Heart left ventricle (tissue), 16 donors: ENCODE measurements around the gene PALS1. TPM values are rescaled to one million over a fixed set of nuclear protein-coding genes. Genes with fewer than 3 reads are reported as not detected.
A peak's percentile ranks its signal among the peaks of the same experiment; 100 is the strongest.

ENCODE experiments used
- ATAC-seq, 4 donors: fragments of 200-7000 bp; cut with Tn5 transposase; one replicate each; pipeline ENCODE4 v1.9.1; 2020 to 2022; ENCODE audit warnings: moderate library complexity in 4 of 4, mild to moderate bottlenecking in 3 of 4, moderate number of reproducible peaks in 1 of 4
- DNase-seq, 5 donors: peaks; one replicate each; pipeline ENCODE4 v3.0.0-alpha.2; 2020
- H3K27ac ChIP-seq, 12 donors: fragments of 200-600 bp; sonication (generic) in 4 of 12; one replicate each; pipeline versions ENCODE4 v1.5.0 to v1.8.0; 2016 to 2022; ENCODE audit warnings: mild to moderate bottlenecking in 2 of 12
- H3K27me3 ChIP-seq, 9 donors: fragments of 200-600 bp; sonication (generic) in 2 of 9; one replicate each; pipeline versions ENCODE4 v1.5.1 to v1.8.0; 2016 to 2022; ENCODE audit warnings: mild to moderate bottlenecking in 3 of 9
- H3K36me3 ChIP-seq, 9 donors: fragments of 200-600 bp; sonication (generic) in 2 of 9; one replicate each; pipeline versions ENCODE4 v1.5.0 to v1.8.0; 2018 to 2022; ENCODE audit warnings: mild to moderate bottlenecking in 2 of 9
- H3K4me1 ChIP-seq, 12 donors: fragments of 200-600 bp; sonication (generic) in 4 of 12; one replicate each; pipeline versions ENCODE4 v1.5.0 to v1.8.0; 2016 to 2022; ENCODE audit warnings: mild to moderate bottlenecking in 3 of 12
- H3K4me3 ChIP-seq, 12 donors: fragments of 200-600 bp; sonication (generic) in 4 of 12; one replicate each; pipeline versions ENCODE4 v1.5.0 to v1.8.0; 2017 to 2022; ENCODE audit warnings: mild to moderate bottlenecking in 9 of 12, moderate library complexity in 4 of 12
- H3K9me3 ChIP-seq, 12 donors: fragments of 200-600 bp; sonication (generic) in 4 of 12; one replicate each; pipeline versions ENCODE4 v1.5.0 to v1.8.0; 2016 to 2022; ENCODE audit warnings: mild to moderate bottlenecking in 1 of 12
- POLR2A ChIP-seq, 2 donors: fragments of 450-650 bp; IDR thresholded peaks; one replicate each; pipeline ENCODE4 v1.6.1; 2017; ENCODE audit warnings: antibody characterized with exemption in 2 of 2, mild to moderate bottlenecking in 2 of 2, moderate library complexity in 2 of 2
- WGBS, 4 donors: extraction: QIAGEN DNeasy Blood & Tissue Kit in 2 of 4; methylation state at CpG; one replicate each; pipeline versions ENCODE4 v1.1.5 to v1.1.7; 2013 to 2018; 5-methylcytosine and 5-hydroxymethylcytosine counted together
- intact Hi-C, 10 donors: fragments of 100-400 bp; cut with DNase I; formaldehyde crosslinking; loops; one replicate each; pipeline versions ENCODE4 v1.11.1 to v1.14.2; 2022
- polyA plus RNA-seq, 2 donors: library from polyadenylated mRNA; stranded (reverse); fragments of 200-250 nt; gene quantifications; one replicate each; pipeline ENCODE4 v1.2.3, GENCODE V29; 2013
- total RNA-seq, 9 donors: library from RNA; depleted of rRNA in 2 of 9; stranded (reverse); fragments of >200 nt in 2 of 9; fragmentation: NEBNext Ultra II Directional in 3 of 9; extraction: Animal tissue kit (Norgen Biotek cat#: 25700) in 3 of 9; gene quantifications; one replicate each; pipeline versions ENCODE4 v1.1.0 to v1.2.4, GENCODE V29; 2016 to 2023
- TF ChIP-seq, protein P1 (sequence below), 12 donors: fragments of 200-600 bp; sonication (generic) in 4 of 12; IDR thresholded peaks; one replicate each; pipeline versions ENCODE4 v1.5.0 to v1.8.0; 2018 to 2022; ENCODE audit warnings: antibody characterized with exemption in 12 of 12, mild to moderate bottlenecking in 5 of 12
- donor health status: ischemic (EF 13 %, LVEDD 7.1; RV severe dilation, severe dysfunction).
- donor health status: healthy with polysubstance abuse.
- donor health status: DM: no; HTN: yes; CAD: no.
- donor health status: DM: no; HTN: no; CAD: no.
- donor health status: ischemic (EF 25% LVEDD 6.9; RV normal size, moderate dysfunction).
- donor health status: ischemic (EF 25% LVEDD 5.7; RV mildly dilated, moderate dysfunction).
- donor health status: healthy.
- donor health status: DM: yes; HTN: yes; CAD: no.
- donor health status: ischemic (EF 35%, LVEDD 5.7; RV mildly dilated, moderate dysfunction).
- donor health status: nonischemic (EF 11% LVEDD 7.7; RV severe dilation, severe dysfunction).
- donor health status: DM: yes; HTN: yes; CAD: no.
- donor health status: PGD.
- donor health status: ischemic (EF 29% LVEDD 5.4; RV normal size, mild dysfunction).
- donor health status: nonischemic (EF 23%, LVEDD 6.1; RV moderate dilation, normal function).

The PALS1 gene
- total and polyA plus RNA-seq, 11 donors, result 4.0 to 19.9 (median 13.0) TPM

DNA sequence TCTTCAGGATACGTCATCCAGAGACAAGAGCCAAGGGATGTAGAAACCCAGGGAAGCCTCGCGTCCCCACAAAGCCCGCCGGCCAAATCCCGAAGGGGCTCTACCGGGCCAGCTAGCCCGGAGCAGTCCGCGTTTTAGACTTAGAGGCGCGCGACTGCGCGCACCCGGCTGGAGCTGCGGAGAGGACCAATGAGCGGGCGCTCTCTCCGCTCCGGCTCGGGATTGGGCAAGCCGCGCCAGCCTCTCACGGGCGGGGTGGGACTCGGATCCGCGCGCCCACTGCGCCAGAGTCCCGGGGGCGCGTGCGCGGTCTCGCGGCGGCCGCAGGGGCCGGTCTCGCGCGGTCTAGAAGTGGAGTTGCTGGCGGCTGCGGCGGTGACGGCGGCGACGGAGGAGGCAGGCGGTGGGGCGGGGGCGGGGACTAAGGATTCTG, 241 bp upstream of the PALS1 start:
- TF ChIP-seq POLR2A (IDR thresholded peaks at IDR 0.05), result peak in 1 of 2 donors; percentile 65
- TF ChIP-seq, protein P1, sequence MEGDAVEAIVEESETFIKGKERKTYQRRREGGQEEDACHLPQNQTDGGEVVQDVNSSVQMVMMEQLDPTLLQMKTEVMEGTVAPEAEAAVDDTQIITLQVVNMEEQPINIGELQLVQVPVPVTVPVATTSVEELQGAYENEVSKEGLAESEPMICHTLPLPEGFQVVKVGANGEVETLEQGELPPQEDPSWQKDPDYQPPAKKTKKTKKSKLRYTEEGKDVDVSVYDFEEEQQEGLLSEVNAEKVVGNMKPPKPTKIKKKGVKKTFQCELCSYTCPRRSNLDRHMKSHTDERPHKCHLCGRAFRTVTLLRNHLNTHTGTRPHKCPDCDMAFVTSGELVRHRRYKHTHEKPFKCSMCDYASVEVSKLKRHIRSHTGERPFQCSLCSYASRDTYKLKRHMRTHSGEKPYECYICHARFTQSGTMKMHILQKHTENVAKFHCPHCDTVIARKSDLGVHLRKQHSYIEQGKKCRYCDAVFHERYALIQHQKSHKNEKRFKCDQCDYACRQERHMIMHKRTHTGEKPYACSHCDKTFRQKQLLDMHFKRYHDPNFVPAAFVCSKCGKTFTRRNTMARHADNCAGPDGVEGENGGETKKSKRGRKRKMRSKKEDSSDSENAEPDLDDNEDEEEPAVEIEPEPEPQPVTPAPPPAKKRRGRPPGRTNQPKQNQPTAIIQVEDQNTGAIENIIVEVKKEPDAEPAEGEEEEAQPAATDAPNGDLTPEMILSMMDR (IDR thresholded peaks at IDR 0.05), result no peak
- Histone ChIP-seq H3K27ac (peak overlapping the region; percentile 92 to 99 (median 96)), H3K36me3 (no peaks in the 10 kb centered on the region), H3K9me3 (no peaks in the 10 kb centered on the region), H3K27me3 (no peaks in the 10 kb centered on the region), H3K4me3 (peak overlapping the region; percentile 74 to 98 (median 91)), H3K4me1 (peaks cover 0 to 23% (median 10%) of the 10 kb centered on the region in 12 donors)
- WGBS, 4 donors, result 0 to 1% (median 0%) methylated on average over 7 to 54 of the region's 54 CpGs
- DNase-seq, result peak; percentile 97 to 98 (median 98)
- ATAC-seq, result peak; percentile 98 to 99 (median 99)
- intact Hi-C loops, result loop anchor here in 4 of 10 donors (2.0 to 10.0 kb wide), 6 partner anchors 30 to 732 kb away; partner anchors contain the start of genes ATP6V1D (in 2 of the 4), EIF2S1 (in 1 of the 4) and GPHN (in 1 of the 4)

DNA sequence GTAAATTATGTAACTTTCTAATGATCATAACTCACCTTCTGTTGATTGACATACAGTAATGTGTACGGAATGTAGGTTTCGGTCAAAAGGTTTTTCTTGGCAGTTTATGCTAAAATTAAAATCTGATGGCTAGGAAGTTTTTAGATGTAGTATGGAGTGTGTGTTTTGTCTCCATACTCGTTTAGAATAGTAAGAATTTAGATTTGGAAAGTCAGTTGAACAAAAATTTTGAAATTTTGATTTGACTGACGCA, 859 bp downstream of the PALS1 start:
- H3K36me3 ChIP-seq, result no peaks in the 10 kb centered on the region
- 9 to 11% (median 10%) methylated on average over 4 of the region's 4 CpGs for WGBS, 4 donors
- H3K4me1 ChIP-seq, result peaks cover 0 to 28% (median 10%) of the 10 kb centered on the region in 12 donors
- no peak for TF ChIP-seq POLR2A (IDR thresholded peaks at IDR 0.05)
- TF ChIP-seq, protein P1 (IDR thresholded peaks at IDR 0.05), result no peak
- H3K27ac ChIP-seq, result peak overlapping the region; percentile 92 to 99 (median 96)
- intact Hi-C loops, result loop anchor here in 3 of 10 donors (5.0 to 10.0 kb wide), 3 partner anchors 40 to 120 kb away; partner anchors contain the start of genes ATP6V1D (in 1 of the 3) and EIF2S1 (in 1 of the 3)
- H3K27me3 ChIP-seq, result no peaks in the 10 kb centered on the region
- peak overlapping the region; percentile 74 to 98 (median 91) for H3K4me3 ChIP-seq
- no peak for DNase-seq
- ATAC-seq, result no peak
- H3K9me3 ChIP-seq, result no peaks in the 10 kb centered on the region

DNA sequence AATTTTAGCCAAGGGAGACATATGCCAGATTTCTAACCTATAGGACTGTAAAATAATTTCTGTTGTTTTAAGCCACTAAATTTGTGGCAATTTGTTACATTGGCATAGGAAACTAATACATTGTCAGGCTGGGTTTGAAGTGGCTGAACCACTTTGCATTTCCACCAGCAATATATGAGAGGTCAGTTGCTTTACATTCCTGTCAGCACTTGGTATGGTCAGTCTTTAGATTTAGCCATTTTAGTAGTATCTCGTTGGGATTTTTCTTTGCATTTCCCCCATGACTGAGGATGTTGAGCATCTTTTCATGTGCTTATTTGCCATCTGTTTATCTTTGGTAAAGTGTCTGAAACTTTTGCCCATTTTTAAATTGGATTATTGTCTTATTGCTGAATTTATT, 3.9 kb downstream of the PALS1 start:
- DNase-seq, result no peak
- WGBS, 4 donors, result 41 to 57% (median 49%) methylated on average over 1 of the region's 1 CpG
- no peak for ATAC-seq
- Histone ChIP-seq H3K9me3 (no peaks in the 10 kb centered on the region), H3K27me3 (no peaks in the 10 kb centered on the region), H3K4me3 (no peak overlapping the region), H3K27ac (no peak overlapping the region), H3K4me1 (peaks cover 0 to 36% (median 12%) of the 10 kb centered on the region in 12 donors), H3K36me3 (no peaks in the 10 kb centered on the region)
- intact Hi-C loops, result loop anchor here in 1 of 10 donors (10.0 kb wide), 1 partner anchor 110 kb away; the partner anchor contains the start of gene ATP6V1D
- TF ChIP-seq, protein P1 (IDR thresholded peaks at IDR 0.05), result no peak
- no peak for TF ChIP-seq POLR2A (IDR thresholded peaks at IDR 0.05)

GRCh38 chr14:67251573-67252226, 10.5 kb downstream of the PALS1 start:
- Histone ChIP-seq H3K9me3 (no peaks in the 10 kb centered on the region), H3K4me3 (no peak overlapping the region), H3K36me3 (peaks cover 0 to 5% (median 0%) of the 10 kb centered on the region in 9 donors), H3K4me1 (peaks cover 0 to 22% (median 3%) of the 10 kb centered on the region in 12 donors), H3K27ac (no peak overlapping the region), H3K27me3 (no peaks in the 10 kb centered on the region)
- intact Hi-C loops, result no loop called here
- 70 to 100% (median 88%) methylated on average over 2 of the region's 2 CpGs for WGBS, 4 donors
- DNase-seq (no peak), ATAC-seq (no peak)
- TF ChIP-seq, protein P1 (IDR thresholded peaks at IDR 0.05), result no peak
- TF ChIP-seq POLR2A (IDR thresholded peaks at IDR 0.05), result no peak
